H1 (cell line): Measurements from ENCODE around the gene CNKSR2. TPM values are rescaled to one million over a fixed set of nuclear protein-coding genes. Genes with fewer than 3 reads are reported as not detected.

Experiments used
- CTCF ChIA-PET: fragments of 300-600 bp; sonication (Branson Sonifier 250); formaldehyde crosslinking; loops from one replicate; lab custom pipeline; 2021; ENCODE audit not compliant: partially characterized antibody; lab: Charles Lee
- POLR2A ChIA-PET: fragments of 300-600 bp; sonication (Branson Sonifier 250); formaldehyde crosslinking; loops from one replicate; lab custom pipeline; 2021; ENCODE audit warnings: inconsistent platforms; ENCODE audit not compliant: partially characterized antibody; lab: Charles Lee
- DNase-seq, 2 experiments: peaks; one replicate each; pipeline versions ENCODE4 v3.0.0 to v3.0.0-alpha.2; 2010 to 2022; ENCODE audit warnings: low spot score in 2 of 2, low read depth in 1 of 2, mixed read lengths in 1 of 2
- FAIRE-seq: peaks from 2 replicates; lab custom pipeline; 2011; peaks lifted over from hg19 to GRCh38; lab: Jason Lieb, UNC
- H2AFZ ChIP-seq: 2 replicates; pipeline ENCODE4 v1.8.1; 2012; ENCODE audit warnings: low read length, inconsistent platforms
- H2AK5ac ChIP-seq: 2 replicates; pipeline ENCODE4 v1.6.1; 2013; ENCODE audit warnings: low read depth, low read length
- H2BK120ac ChIP-seq: replicated peaks from 2 replicates; pipeline ENCODE3; 2013; ENCODE audit warnings: low read depth, low read length, inconsistent platforms
- H2BK12ac ChIP-seq: 2 replicates; pipeline ENCODE4 v1.6.1; 2013; ENCODE audit warnings: low read depth, low read length
- H2BK15ac ChIP-seq: 2 replicates; pipeline ENCODE4 v1.6.1; 2013; ENCODE audit warnings: low read length
- H2BK20ac ChIP-seq: 2 replicates; pipeline ENCODE4 v1.6.1; 2013; ENCODE audit warnings: low read length
- H2BK5ac ChIP-seq: 2 replicates; pipeline ENCODE4 v1.6.1; 2013; ENCODE audit warnings: low read depth, low read length
- H3K14ac ChIP-seq: 2 replicates; pipeline ENCODE4 v1.6.1; 2013; ENCODE audit warnings: inconsistent platforms; ENCODE audit not compliant: insufficient read length
- H3K18ac ChIP-seq: 2 replicates; pipeline ENCODE4 v1.6.1; 2013; ENCODE audit warnings: low read length; ENCODE audit errors: extremely low read depth
- H3K23ac ChIP-seq: 2 replicates; pipeline ENCODE4 v1.6.1; 2013; ENCODE audit warnings: inconsistent platforms; ENCODE audit not compliant: insufficient read length
- H3K23me2 ChIP-seq: 2 replicates; pipeline ENCODE4 v1.6.1; 2013; ENCODE audit warnings: low read depth, low read length
- H3K27ac ChIP-seq: 2 replicates; pipeline ENCODE4 v1.6.1; 2011; ENCODE audit warnings: low read depth, low read length, inconsistent platforms
- H3K27me3 ChIP-seq, 4 experiments: replicated peaks in 1 of 4; 1 replicate in 1 of 4; 2 replicates in 3 of 4; pipeline versions ENCODE4 v1.6.1 to v1.8.1; 2011 to 2013; ENCODE audit warnings: low read length in 3 of 4, mild to moderate bottlenecking in 3 of 4, inconsistent platforms in 2 of 4, mixed read lengths in 2 of 4, moderate library complexity in 1 of 4; ENCODE audit not compliant: control insufficient read depth in 3 of 4, insufficient read depth in 3 of 4; ENCODE audit errors: extremely low read depth in 1 of 4
- H3K36me3 ChIP-seq, 4 experiments: 2 replicates each; pipeline versions ENCODE4 v1.6.1 to v1.8.1; 2011 to 2013; ENCODE audit warnings: mild to moderate bottlenecking in 4 of 4, low read length in 3 of 4, moderate library complexity in 2 of 4, control low read depth in 1 of 4, inconsistent platforms in 1 of 4; ENCODE audit not compliant: insufficient read depth in 4 of 4, control insufficient read depth in 2 of 4
- H3K4ac ChIP-seq: replicated peaks from 2 replicates; pipeline ENCODE3; 2013; ENCODE audit warnings: low read length, low read depth, mixed read lengths, inconsistent platforms; ENCODE audit not compliant: insufficient read length
- H3K4me1 ChIP-seq, 4 experiments: replicated peaks in 1 of 4; 1 replicate in 1 of 4; 2 replicates in 3 of 4; pipeline versions ENCODE4 v1.6.1 to v1.8.1; 2011 to 2013; ENCODE audit warnings: low read length in 3 of 4, inconsistent platforms in 2 of 4, mixed read lengths in 1 of 4; ENCODE audit not compliant: insufficient read depth in 4 of 4, control insufficient read depth in 3 of 4
- H3K4me2 ChIP-seq, 2 experiments: 2 replicates each; pipeline versions ENCODE4 v1.6.1 to v1.8.1; 2011 to 2013; ENCODE audit warnings: low read depth in 2 of 2, low read length in 2 of 2, control low read depth in 1 of 2, inconsistent platforms in 1 of 2, mild to moderate bottlenecking in 1 of 2; ENCODE audit not compliant: insufficient read depth in 1 of 2
- H3K4me3 ChIP-seq, 4 experiments: fragments of 200-600, 300-600 bp in 1 of 4; sonication (generic), shearing (Covaris generic), sonication (Bioruptor Twin) in 1 of 4; 2 replicates each; pipeline versions ENCODE4 v1.5.1 to v1.8.1; 2011 to 2016; ENCODE audit warnings: low read length in 4 of 4, low read depth in 3 of 4, control low read depth in 2 of 4, inconsistent platforms in 2 of 4, mild to moderate bottlenecking in 2 of 4, mixed read lengths in 1 of 4, moderate library complexity in 1 of 4; ENCODE audit not compliant: insufficient read depth in 2 of 4; ENCODE audit errors: extremely low read depth in 1 of 4
- H3K56ac ChIP-seq: replicated peaks from 2 replicates; pipeline ENCODE3; 2013; ENCODE audit warnings: low read depth, mild to moderate bottlenecking, mixed read lengths, low read length, inconsistent platforms; ENCODE audit not compliant: insufficient read length
- H3K79me1 ChIP-seq: 2 replicates; pipeline ENCODE4 v1.6.1; 2013; ENCODE audit warnings: low read depth, low read length, control low read depth
- H3K79me2 ChIP-seq, 2 experiments: 2 replicates each; pipeline versions ENCODE4 v1.6.1 to v1.8.1; 2012 to 2013; ENCODE audit warnings: low read length in 2 of 2, mild to moderate bottlenecking in 2 of 2, inconsistent platforms in 1 of 2; ENCODE audit not compliant: insufficient read depth in 2 of 2, control insufficient read depth in 1 of 2
- H3K9ac ChIP-seq, 4 experiments: replicated peaks in 1 of 4; 1 replicate in 1 of 4; 2 replicates in 3 of 4; pipeline versions ENCODE4 v1.6.1 to v1.8.1; 2011 to 2013; ENCODE audit warnings: low read depth in 3 of 4, low read length in 3 of 4, control low read depth in 2 of 4, mild to moderate bottlenecking in 2 of 4, moderate library complexity in 2 of 4, inconsistent platforms in 1 of 4; ENCODE audit errors: extremely low read depth in 1 of 4
- H3K9me3 ChIP-seq, 2 experiments: 2 replicates each; pipeline versions ENCODE4 v1.6.1 to v1.8.1; 2012 to 2013; ENCODE audit warnings: mild to moderate bottlenecking in 2 of 2, moderate library complexity in 2 of 2, control low read depth in 1 of 2, inconsistent platforms in 1 of 2, low read depth in 1 of 2, low read length in 1 of 2, mixed read lengths in 1 of 2; ENCODE audit not compliant: insufficient read depth in 2 of 2
- H4K20me1 ChIP-seq, 2 experiments: replicated peaks in 1 of 2; 2 replicates each; pipeline versions ENCODE3 to v1.8.1; 2011 to 2013; ENCODE audit warnings: inconsistent platforms in 2 of 2, low read length in 2 of 2, mild to moderate bottlenecking in 1 of 2; ENCODE audit not compliant: insufficient read depth in 2 of 2, control insufficient read depth in 1 of 2
- H4K5ac ChIP-seq: 2 replicates; pipeline ENCODE4 v1.6.1; 2013; ENCODE audit warnings: low read length, low read depth, mixed read lengths, inconsistent platforms; ENCODE audit not compliant: insufficient read length
- H4K8ac ChIP-seq: 2 replicates; pipeline ENCODE4 v1.8.0; 2013; ENCODE audit warnings: mild to moderate bottlenecking, moderate library complexity, low read length, inconsistent platforms; ENCODE audit not compliant: insufficient read depth; ENCODE audit errors: extremely low read depth
- H4K91ac ChIP-seq: replicated peaks from 2 replicates; pipeline ENCODE3; 2013; ENCODE audit warnings: low read length, mixed read lengths, inconsistent platforms; ENCODE audit not compliant: insufficient read length
- CHD1 ChIP-seq: IDR thresholded peaks from 2 replicates; pipeline ENCODE4 v1.6.1; 2012; ENCODE audit warnings: low read depth, low read length, improper control_type of control experiment
- EZH2 ChIP-seq: fragments of 200-600 bp; sonication (generic); IDR thresholded peaks from 2 replicates; pipeline ENCODE4 v1.7.1; 2012; ENCODE audit warnings: low read depth, mild to moderate bottlenecking, moderate library complexity, low read length, inconsistent platforms; ENCODE audit not compliant: severe bottlenecking
- GABPA ChIP-seq: IDR thresholded peaks from 2 replicates; pipeline ENCODE4 v1.6.1; 2011; ENCODE audit warnings: mild to moderate bottlenecking, low read length, moderate library complexity, borderline replicate concordance; ENCODE audit not compliant: insufficient read depth
- KDM5A ChIP-seq: fragments of 200-600 bp; IDR thresholded peaks from 2 replicates; pipeline ENCODE4 v1.7.1; 2012; ENCODE audit warnings: mild to moderate bottlenecking, low read length, inconsistent platforms, mixed read lengths
- MAFK ChIP-seq: IDR thresholded peaks from 2 replicates; pipeline ENCODE4 v1.6.1; 2012; ENCODE audit warnings: low read depth, mild to moderate bottlenecking, improper control_type of control experiment, low read length
- POLR2A ChIP-seq, 2 experiments: IDR thresholded peaks; 1 replicate in 1 of 2; 2 replicates in 1 of 2; pipeline ENCODE4 v1.6.1; 2011; ENCODE audit warnings: low read depth in 2 of 2, low read length in 2 of 2, mild to moderate bottlenecking in 2 of 2; ENCODE audit errors: control extremely low read depth in 1 of 2
- RAD21 ChIP-seq, 2 experiments: IDR thresholded peaks in 1 of 2; conservative IDR thresholded peaks in 1 of 2; 2 replicates each; pipeline ENCODE4 v1.6.1; 2011; ENCODE audit warnings: low read depth in 2 of 2, low read length in 2 of 2, improper control_type of control experiment in 1 of 2, inconsistent platforms in 1 of 2, mild to moderate bottlenecking in 1 of 2, moderate library complexity in 1 of 2
- RFX5 ChIP-seq: IDR thresholded peaks from 2 replicates; pipeline ENCODE4 v1.6.1; 2011; ENCODE audit warnings: low read depth, low read length, improper control_type of control experiment, borderline replicate concordance
- RXRA ChIP-seq: IDR thresholded peaks from 2 replicates; pipeline ENCODE4 v1.6.1; 2011; ENCODE audit warnings: low read depth, mild to moderate bottlenecking, low read length, moderate library complexity; ENCODE audit not compliant: insufficient read depth
- SIX5 ChIP-seq: IDR thresholded peaks from 2 replicates; pipeline ENCODE4 v1.6.1; 2011; ENCODE audit warnings: mild to moderate bottlenecking, low read depth, low read length
- SP1 ChIP-seq: IDR thresholded peaks from 2 replicates; pipeline ENCODE4 v1.6.1; 2011; ENCODE audit warnings: low read depth, low read length
- SP2 ChIP-seq: IDR thresholded peaks from 2 replicates; pipeline ENCODE4 v1.6.1; 2012; ENCODE audit warnings: mild to moderate bottlenecking, low read length, inconsistent platforms
- TBP ChIP-seq: IDR thresholded peaks from 2 replicates; pipeline ENCODE4 v1.6.1; 2011; ENCODE audit warnings: low read depth, low read length, improper control_type of control experiment
- WGBS, 2 experiments: shearing (Covaris generic) in 1 of 2; methylation state at CpG; one replicate each; pipeline versions ENCODE4 v1.1.6 to v1.1.7; 2013 to 2015; ENCODE audit warnings: low lambda C conversion rate in 2 of 2, mixed read lengths in 2 of 2, inconsistent platforms in 1 of 2, low coverage in 1 of 2, missing lambda C conversion rate in 1 of 2; ENCODE audit not compliant: insufficient replicate concordance in 2 of 2, insufficient coverage in 1 of 2, insufficient read length in 1 of 2; ENCODE audit errors: extremely low coverage in 1 of 2, missing lambda C conversion rate in 1 of 2; 5-methylcytosine and 5-hydroxymethylcytosine counted together
- polyA plus RNA-seq, 7 experiments: library from polyadenylated mRNA; depleted of rRNA in 3 of 7; stranded (reverse) in 5 of 7; unstranded in 2 of 7; fragments of >200 nt in 5 of 7; fragments of 200-250 nt in 2 of 7; gene quantifications; 1 replicate in 5 of 7; 2 replicates in 1 of 7; 4 replicates in 1 of 7; pipeline versions ENCODE4 v1.2.1 to v1.2.3, GENCODE V29; 2011 to 2013; ENCODE audit warnings: missing spikeins in 2 of 7, mixed read lengths in 2 of 7
- total RNA-seq: library from RNA; stranded (reverse); fragmentation: NEBNext Ultra II Directional; extraction: Animal tissue kit (Norgen Biotek cat#: 25700); gene quantifications from 2 replicates; pipeline ENCODE4 v1.2.1, GENCODE V29; 2021

CNKSR2 gene
- total and polyA plus RNA-seq, 2 of the 8 experiments (the other 6 are each of a cell fraction or from before 2014, with no cell fraction given), result 5.5 to 16.3 TPM

- no peak overlapping the region for H2AK5ac ChIP-seq
- no peaks in the 10 kb centered on the region for H3K23me2 ChIP-seq
- WGBS, 2 experiments, result 67% methylated on average over 1 of the region's 1 CpG; no CpG with 5 or more reads in 1 of the 2 experiments
- H3K27ac ChIP-seq, result no peak overlapping the region
- H3K14ac ChIP-seq, result no peak overlapping the region
- no peak overlapping the region for H4K91ac ChIP-seq
- H4K5ac ChIP-seq, result no peak overlapping the region
- H3K9ac ChIP-seq, result no peak overlapping the region
- no peak overlapping the region for H2AFZ ChIP-seq
- H2BK120ac ChIP-seq, result no peak overlapping the region
- H2BK12ac ChIP-seq, result no peak overlapping the region
- H3K36me3 ChIP-seq, result no peaks in the 10 kb centered on the region
- DNase-seq, result no peak
- H2BK5ac ChIP-seq, result no peak overlapping the region
- H3K4me1 ChIP-seq, result no peaks in the 10 kb centered on the region
- no peak overlapping the region for H3K4me2 ChIP-seq
- H2BK20ac ChIP-seq, result no peak overlapping the region
- ChIA-PET POLR2A (no interaction called here), CTCF (no interaction called here)
- H4K8ac ChIP-seq, result no peak overlapping the region
- H3K18ac ChIP-seq, result no peak overlapping the region
- H3K4me3 ChIP-seq, result no peak overlapping the region
- H3K79me1 ChIP-seq, result no peaks in the 10 kb centered on the region
- no peak for TF ChIP-seq EZH2
- no peak for TF ChIP-seq SP2
- no peak for TF ChIP-seq GABPA
- no peak for TF ChIP-seq POLR2A (IDR thresholded peaks at IDR 0.05; ENCODE audit: control extremely low read depth in 1 of 2, low read depth in 2 of 2, low read length in 2 of 2)
- no peak for TF ChIP-seq KDM5A
- no peak for TF ChIP-seq RFX5
- no peak for TF ChIP-seq SP1
- no peak for TF ChIP-seq SIX5
- TF ChIP-seq CHD1, result no peak
- TF ChIP-seq RXRA, result no peak
- TF ChIP-seq RAD21 (IDR thresholded peaks at IDR 0.05 in 1 of 2, conservative IDR thresholded peaks at IDR 0.05 in 1 of 2; ENCODE audit: low read depth in 2 of 2, low read length in 2 of 2), result no peak
- no peak for TF ChIP-seq TBP
- no peak for TF ChIP-seq MAFK
- H4K20me1 ChIP-seq, result no peaks in the 10 kb centered on the region
- no peak overlapping the region for H2BK15ac ChIP-seq
- no peak overlapping the region for H3K23ac ChIP-seq
- H3K4ac ChIP-seq, result no peak overlapping the region
- H3K27me3 ChIP-seq, result no peaks in the 10 kb centered on the region
- H3K56ac ChIP-seq, result no peak overlapping the region
- no peaks in the 10 kb centered on the region for H3K79me2 ChIP-seq
- FAIRE-seq, result no peak
- H3K9me3 ChIP-seq, result no peaks in the 10 kb centered on the region
These were observed 64.6 kb downstream of the CNKSR2 start for GRCh38 chrX:21438792-21439191.
